Amygdala (tissue), 56 donors: ENCODE measurements around the gene KIF2A.
"Not testable (repeated sequence)": the region's sequence is repeated elsewhere in the genome, so short reads cannot be mapped to it uniquely, and the experiment has no call there.

Experiments used
- DNase-seq, 56 donors: peaks; one replicate each; lab custom pipeline; 2025; lab: John Stamatoyannopoulos, UW

The KIF2A gene

GRCh38 chr5:62289813-62290212 lies 16.2 kb upstream of the KIF2A start:
- DNase-seq = no peak

DNA sequence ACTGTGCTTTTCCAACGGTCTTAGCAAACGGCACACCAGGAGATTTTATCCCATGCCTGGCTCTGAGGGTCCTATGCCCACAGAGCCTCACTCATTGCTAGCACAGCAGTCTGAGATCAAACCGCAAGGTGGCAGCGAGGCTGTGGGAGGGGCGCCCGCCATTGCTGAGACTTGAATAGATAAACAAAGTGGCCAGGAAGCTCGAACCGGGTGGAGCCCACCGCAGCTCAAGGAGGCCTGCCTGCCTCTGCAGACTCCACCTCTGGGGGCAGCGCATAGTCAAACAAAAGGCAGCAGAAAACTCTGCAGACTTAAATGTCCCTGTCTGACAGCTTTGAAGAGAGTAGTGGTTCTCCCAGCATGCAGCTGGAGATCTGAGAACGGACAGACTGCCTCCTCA lies 14.2 kb upstream of the KIF2A start:
- not testable (repeated sequence) for DNase-seq

DNA sequence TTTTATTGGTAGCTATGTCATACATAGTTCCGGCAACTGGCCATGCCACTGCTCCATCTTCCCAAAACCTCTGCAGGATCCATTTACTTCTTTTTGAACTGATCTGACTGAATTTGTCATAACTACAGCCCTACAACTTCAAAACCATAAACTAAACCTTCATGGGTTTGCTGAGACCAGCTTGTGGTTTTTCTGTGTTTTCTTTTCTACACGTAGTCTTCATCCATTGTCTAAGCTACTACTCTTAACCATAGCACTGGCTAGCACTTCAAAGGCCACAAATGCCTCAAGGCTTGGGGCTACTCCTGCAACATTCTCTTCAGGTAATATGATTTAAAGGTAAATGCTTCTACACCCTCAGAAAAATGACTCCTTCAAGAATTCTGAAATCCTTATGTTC lies 9.0 kb upstream of the KIF2A start:
- DNase-seq = no peak

DNA sequence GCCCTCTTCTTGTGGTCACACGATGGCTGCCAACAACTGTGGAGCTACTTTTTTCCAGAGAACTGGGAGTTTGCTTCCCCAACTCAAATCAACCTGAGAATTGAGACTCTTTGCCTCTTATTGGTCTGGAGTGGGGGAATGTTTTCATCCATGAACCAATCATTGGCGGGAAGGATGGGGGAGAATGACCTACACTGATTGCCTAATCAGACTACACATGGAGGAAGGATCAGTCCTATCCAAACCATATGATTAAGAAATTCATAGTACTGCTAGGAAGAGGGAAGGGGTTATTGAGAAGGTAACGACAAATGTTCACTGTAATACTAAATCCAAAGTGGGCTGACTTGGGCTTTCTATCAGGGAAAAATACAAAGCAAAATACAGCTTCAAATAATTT lies 7.9 kb upstream of the KIF2A start:
- no peak for DNase-seq

- DNase-seq = no peak
Measured at GRCh38 chr5:62299101-62299500, 6.9 kb upstream of the KIF2A start.

DNA sequence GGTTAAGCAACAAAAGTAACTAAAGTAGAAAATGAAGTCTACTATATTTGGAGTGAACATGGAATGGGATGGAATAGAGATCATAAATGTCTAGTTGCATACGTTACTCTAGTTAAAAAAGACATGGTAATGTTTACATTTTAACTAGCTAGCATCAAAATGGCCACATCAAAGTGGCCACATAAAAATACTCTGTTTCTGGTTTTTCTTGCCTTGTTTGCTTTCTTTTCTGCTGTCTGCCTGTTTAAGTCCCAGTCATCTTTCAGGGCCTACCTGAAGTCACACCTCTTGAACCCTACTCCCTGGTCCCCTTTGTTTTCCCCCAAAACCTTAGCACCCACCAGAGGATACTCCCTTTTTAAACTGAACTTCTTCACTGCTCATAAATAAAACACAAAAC lies 6.4 kb upstream of the KIF2A start:
- DNase-seq = no peak

- peak in 3 of 56 donors; percentile 41 to 54 (median 49) for DNase-seq
Measured at GRCh38 chr5:62305358-62305714, 670 bp upstream of the KIF2A start.

- DNase-seq = peak in 34 of 56 donors; percentile 39 to 92 (median 72)
Measured at GRCh38 chr5:62306323-62306895, 403 bp downstream of the KIF2A start.

DNA sequence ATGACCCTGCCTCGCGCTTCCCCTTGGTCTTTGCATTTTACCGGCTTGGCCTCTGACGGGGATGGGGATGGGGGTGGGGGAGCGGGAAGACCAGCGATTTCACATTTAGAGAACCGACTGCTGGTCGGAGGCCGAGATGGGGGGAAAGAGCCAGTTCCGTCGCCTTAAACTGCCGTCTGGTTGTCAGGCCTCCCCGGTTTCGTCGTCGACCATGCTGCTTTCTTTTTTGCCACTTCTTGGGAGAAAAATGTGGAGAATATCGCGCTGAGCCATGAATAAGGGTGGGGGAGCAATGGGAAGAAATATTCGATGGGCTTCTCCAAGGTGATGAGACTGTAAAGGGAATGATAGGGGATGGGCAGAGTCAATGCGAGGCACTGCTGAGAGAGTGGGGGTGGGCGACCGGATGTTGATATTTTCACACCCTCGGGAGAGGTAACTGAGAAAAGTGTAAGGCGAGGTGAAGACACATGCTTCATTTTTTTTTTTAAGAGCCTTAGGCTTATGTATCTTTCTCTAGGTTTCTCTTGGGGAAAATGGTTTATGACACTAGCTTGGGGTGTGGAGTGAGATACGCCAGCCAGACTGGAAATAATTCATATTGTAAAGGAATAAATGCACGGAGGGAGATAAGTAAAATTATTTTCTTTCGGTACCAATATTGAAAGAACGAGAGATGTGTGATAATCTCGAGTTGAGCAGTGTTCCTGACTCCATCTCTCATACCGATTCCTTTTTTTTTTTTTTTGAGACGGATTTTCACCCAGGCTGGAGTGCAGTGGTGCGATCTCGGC lies 1.1 kb downstream of the KIF2A start:
- DNase-seq = peak in 33 of 56 donors; percentile 8 to 74 (median 42)

- no peak for DNase-seq
Measured at GRCh38 chr5:62308439-62308838, 2.4 kb downstream of the KIF2A start.

GRCh38 chr5:62309107-62309506 lies 3.1 kb downstream of the KIF2A start:
- DNase-seq = no peak

DNA sequence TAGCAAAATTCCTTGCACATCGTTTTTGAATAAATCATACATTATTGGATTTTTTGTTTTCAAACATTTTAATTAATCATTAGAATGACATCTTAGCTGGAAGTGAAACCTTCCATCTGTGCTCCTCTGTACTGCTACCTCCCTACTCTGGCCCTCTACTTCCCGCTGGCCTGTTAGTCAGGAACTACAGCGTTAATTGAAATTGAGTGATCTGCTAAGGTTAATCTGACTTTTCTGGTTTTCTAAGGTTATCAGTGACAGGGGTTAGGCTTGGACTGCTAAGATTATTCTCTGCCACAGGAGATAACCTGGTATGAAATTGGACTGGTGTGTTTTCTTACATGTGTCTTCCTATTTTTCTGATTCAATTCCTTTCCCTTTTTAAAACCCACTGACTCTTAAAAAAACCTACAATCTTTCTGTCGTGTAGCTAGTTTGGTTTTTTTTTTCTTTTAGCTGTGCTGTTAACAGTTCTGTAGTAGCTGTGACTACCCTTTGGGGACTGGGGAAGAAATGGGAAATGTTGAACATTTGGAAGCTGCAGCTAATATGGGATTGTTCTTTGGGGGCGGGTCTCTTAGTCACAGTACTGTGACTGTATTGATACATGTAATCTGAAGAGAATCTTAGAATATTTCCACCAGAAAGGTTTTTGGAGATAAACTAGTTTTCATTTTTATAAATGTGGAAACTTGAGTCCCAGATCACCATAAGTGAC lies 4.6 kb downstream of the KIF2A start:
- DNase-seq = no peak

DNA sequence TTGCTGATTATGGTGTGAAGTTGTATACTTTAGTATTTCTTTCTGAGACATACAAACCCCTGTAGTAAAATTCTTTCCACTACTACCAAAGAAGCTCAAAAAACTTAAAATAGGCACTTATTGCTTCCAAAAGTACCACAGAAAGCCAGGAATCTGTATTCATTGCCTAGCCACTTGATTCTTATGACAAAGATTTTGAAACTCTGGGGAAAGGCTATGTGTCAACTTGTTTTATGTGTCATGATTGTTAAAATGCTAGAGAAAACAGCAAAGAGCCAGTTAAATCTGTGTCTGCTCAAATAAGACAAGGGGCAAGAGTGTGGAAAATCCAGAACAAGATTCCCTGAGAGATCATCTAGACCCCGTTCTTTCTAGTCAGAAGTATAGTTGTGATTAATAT lies 6.0 kb downstream of the KIF2A start:
- no peak for DNase-seq

- DNase-seq = no peak
Measured at GRCh38 chr5:62312674-62313073, 6.7 kb downstream of the KIF2A start.

- no peak for DNase-seq
Measured at GRCh38 chr5:62314213-62314830, 8.3 kb downstream of the KIF2A start.

- DNase-seq = no peak
Measured at GRCh38 chr5:62315376-62316175, 9.6 kb downstream of the KIF2A start.

- no peak for DNase-seq
Measured at GRCh38 chr5:62316176-62316502, 10.1 kb downstream of the KIF2A start.

DNA sequence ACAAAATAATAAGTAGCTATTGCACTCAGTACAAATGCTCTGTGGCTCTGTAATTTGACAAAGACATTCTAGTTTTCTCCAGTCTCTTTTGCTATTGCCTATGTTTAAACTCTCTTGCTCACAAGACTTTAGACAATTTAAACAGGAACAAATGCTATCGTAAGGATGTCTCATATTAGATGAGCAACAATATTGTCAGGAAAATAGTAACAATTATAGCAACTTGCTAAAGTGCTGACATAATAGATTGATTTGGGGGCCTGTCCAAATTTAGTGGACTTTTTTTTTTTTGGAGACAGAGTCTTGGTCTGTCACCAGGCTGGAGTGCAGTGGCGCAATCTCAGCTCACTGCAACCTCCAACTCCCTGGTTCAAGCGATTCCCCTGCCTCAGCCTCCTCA lies 11.8 kb downstream of the KIF2A start:
- no peak for DNase-seq

GRCh38 chr5:62322484-62322883 lies 16.5 kb downstream of the KIF2A start:
- DNase-seq = no peak

DNA sequence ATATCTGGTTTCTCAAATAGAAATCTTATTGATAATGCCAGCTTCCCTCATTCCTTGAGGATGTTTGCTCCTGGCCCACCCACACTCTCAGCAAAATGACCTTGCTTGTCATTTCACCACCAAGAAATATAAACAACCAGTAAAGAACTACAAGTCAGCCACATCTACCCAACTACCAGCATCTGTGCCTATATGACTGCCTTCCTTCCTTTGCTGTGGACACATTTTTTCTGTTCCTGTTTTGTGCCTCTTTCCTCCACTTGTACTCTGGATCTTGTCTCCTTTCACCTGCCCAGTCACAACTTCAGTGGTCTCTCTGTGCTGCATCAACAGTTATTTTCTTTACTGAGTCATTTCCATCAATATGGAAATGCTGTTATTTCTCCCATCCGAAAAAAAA lies 20.3 kb downstream of the KIF2A start:
- DNase-seq = no peak

DNA sequence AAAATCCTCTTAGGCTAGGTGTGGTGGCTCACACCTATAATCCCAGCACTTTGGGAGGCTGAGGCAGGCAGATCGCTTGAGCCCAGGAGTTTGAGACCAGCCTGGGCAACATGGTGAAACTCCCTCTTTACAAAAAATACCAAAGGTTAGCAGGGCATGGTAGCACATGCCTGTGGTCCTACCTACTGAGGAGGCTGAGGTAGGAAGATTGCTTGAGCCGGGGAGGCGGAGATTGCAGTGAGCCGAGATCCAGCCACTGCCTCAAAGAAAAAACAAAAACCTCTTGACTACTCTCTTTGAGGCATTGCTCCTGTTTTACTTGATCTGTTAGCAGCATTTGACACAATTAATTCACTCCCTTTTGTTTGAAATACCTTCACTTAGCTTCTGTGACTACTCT lies 20.7 kb downstream of the KIF2A start:
- no peak for DNase-seq
